ENCODE measurements around the gene PALS1. TPM values are rescaled to one million over a fixed set of nuclear protein-coding genes. Genes with fewer than 3 reads are reported as not detected.

Gene PALS1
- 31.6 TPM for total RNA-seq

DNA sequence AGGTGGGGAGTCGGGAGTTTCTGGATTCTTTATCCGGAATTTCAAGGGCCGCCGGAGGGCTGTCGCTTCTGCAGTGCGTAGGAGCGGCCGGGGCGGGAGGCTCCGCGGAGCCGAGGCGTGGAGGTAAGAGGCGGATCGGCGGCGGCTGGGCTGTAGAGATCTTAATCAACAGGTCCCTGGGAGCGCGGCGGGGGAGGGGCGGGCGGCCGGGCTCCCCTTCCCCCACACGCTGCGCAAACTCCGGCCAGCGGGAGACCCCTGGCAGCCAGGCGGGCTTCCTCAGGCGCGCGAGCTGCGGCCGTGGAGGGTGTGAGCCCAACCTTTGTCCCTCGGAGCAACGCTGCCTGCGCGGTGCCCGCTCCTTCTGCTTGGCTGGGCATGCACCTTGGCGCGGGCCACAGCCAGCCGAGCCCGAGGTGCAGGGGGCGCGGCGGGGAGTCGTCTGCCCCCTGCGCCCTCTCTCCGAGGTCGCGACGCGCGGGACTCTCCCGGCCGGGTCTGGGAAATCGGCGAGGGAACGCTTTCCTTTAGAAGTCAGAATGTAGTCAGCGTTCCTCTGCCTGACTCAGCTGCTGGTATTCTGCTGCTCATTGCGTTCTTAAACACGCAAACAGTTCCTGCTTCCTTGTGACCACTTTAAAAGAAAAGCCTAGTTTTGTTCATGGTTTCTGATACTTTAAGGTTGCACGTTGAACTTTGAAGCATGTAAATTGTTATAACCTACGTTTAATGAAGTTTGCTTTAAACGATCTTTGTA is at the start of gene PALS1:
TSS of gene PALS1 (plus strand) at position 25 of the 757 bp plus-strand sequence. CDS start 37,736 bp downstream, outside the sequence.
- peak; percentile 43 for DNase-seq (ENCODE audit: low spot score)

DNA sequence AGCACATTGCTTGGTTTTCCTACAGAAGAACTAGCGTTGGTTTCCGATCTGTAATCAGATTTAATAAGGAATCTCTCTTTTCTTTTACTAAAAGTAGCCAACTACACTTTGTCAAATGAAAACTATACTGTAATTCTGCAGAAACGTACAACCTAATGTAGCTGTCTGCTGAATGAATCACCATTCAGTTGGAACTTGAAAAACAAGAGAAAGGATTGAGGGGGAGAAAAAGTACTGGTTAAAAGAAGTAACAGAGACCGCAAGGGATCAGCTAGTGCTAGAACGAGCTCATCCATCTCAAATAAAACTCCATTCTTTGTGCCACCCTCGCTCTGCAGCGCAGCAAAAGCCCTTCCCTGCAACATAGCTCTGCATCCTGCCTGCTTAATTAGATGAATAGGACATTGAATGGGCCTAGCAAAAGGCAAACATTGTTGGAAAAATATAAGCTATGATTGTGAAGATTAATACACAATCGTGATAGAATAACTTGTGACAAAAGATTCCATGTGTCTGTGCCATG is 49.4 kb upstream of the PALS1 start:
- no peak for DNase-seq (ENCODE audit: low spot score)

DNA sequence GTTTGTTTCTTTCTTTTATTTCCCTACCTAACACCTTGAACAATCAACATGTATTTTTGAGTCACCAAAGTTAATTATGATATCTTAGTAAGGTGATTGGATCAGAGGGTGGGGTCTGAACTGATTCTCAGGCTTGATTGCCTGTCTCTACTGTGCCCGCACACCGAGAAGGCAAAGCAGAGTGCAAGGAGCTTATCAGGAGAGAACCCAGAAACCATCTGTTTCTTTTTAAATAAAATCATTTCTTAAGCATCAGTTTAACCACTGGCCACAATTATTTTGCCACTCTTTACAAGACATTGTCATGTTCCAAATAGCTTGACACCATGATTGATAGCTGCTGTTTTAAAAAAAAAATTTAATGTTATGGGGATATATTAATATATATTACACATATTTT is 48.9 kb upstream of the PALS1 start:
- DNase-seq (ENCODE audit: low spot score) = no peak

DNA sequence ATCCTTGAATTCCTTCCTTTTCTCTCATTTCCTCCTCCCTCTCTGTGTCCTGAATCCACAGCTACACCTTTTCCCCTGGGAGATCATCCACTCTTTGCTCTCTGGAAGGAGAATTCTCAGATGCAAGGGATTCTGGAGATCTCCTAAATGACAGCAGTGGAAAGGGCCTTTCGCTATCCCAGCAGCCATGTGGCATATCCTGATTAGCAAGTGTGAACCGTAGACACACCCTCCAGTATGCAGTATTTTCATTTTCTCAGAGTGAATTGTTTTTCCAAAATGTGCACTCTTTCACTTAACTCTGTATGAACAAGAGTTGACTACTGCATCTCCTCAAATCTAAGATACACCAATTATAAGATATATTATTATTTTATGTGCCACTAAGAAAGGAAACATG is 46.0 kb upstream of the PALS1 start:
- DNase-seq (ENCODE audit: low spot score) = no peak

DNA sequence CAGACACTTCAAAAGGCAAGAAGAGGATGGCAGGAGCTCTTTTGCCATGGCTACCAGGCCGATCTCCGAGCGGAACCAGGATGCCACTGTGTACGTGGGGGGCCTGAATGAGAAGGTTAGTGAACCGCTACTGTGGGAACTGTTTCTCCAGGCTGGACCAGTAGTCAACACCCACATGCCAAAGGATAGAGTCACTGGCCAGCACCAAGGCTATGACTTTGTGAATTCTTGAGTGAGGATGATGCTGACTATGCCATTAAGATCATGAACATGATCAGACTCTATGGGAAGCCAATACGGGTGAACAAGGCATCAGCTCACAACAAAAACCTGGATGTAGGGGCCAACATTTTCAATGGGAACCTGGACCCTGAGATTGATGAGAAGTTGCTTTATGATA is 42.2 kb upstream of the PALS1 start:
- DNase-seq (ENCODE audit: low spot score) = no peak

DNA sequence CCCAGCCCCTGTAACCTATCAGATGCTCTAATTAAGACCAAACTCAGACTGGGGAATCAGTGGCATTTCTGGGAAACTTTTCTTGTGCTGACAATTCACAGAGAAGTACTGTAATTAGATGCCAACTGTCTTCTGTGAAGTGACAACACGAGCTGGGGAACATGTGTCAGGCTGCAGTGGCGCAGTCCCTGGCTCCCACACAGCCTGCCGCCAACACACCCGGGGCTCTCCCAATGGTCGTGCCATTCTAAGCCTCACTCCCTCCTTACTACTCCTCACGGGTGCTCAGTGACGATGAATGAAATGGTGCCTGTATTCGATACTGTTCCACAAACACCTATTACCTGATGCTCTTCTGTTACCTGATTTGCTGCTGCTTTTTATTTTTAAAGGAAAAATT is 33.4 kb upstream of the PALS1 start:
- no peak for DNase-seq (ENCODE audit: low spot score)

DNA sequence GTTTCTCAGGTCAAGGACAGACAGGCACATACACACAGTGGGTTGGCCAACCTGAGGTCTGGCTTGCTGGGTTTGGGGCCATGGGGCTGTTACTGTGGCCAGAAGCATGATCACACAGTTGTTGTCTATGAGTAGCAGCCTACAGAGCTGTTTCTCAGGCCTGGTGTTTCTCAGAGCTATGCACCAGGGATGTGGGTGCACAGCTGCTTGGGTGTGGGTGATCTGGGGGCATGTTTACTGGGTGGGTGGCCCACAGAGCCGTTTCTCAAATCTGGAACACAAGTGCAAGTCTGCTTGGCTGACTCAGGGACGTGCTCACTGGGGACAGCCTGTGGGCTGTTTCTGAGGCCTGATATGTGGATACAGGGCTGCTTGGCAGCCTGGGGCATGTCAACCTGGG is 23.1 kb upstream of the PALS1 start:
- no peak for DNase-seq (ENCODE audit: low spot score)

DNA sequence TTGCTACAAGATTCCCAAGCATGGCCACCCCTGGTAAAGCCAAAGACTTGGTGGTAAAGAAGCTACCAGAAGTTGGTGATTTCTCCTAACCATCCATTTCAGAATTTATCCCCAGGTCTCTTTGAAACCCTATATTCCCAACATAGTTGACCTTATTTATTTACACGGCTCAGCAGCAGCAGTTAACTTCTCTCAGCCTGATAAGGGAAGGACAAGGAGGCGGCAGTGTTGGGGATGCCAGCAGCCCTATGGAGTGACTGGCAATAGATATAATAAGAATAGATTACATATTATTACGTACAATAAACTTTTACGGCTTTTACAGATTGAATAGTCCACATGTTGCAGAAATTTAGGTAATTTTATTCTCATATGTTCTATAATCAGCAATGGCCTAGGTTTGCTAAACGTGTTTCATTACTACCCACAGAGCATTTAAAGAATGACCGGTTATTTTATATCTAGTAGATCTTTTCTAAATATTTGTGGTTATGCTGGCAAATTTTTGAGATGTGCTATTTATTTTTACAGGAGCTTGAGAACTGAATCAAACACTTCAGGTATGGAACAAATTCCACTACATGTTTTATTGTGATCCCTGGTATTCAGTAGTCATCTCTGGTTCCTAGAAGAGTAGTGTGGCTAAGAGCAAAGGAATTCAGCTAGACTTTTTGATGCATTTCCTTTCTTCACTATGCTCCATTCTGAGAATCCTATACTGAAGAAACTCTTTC is 19.8 kb upstream of the PALS1 start:
- no peak for DNase-seq (ENCODE audit: low spot score)

DNA sequence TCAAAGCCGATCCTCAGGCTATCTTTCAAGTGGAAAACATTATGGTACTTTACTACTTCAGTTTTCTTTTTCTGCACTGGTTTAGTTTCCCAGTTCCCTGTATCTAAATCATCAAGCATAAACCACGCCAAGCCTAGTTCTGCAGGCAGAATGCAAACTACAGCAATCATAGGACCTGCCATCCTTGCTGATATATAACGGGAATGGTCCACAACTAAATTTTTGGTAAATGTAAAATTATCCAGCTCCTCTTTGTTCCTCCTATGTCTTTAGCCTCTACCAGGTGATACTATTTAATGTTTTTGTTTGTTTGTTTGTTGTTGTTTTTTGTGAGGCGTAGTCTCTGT is 19.3 kb upstream of the PALS1 start:
- no peak for DNase-seq (ENCODE audit: low spot score)

DNA sequence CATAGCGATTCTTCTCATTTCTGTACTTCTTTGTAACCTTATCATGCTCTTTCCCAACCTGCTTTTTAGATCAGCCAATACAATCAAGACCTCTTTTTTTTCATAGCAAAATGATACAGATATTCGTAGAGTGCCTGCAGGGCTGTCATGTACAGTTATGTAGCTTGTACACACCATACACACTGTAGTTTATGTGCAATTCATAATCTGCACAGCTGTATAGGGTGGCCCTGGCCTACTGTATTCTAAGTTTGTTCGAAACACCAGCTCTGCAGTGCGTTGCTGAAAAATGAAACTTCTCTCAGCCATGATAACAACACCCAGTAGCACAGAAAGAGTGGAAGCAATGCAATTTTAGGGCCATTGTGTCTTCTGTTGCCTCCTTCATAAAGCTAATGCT is 15.7 kb upstream of the PALS1 start:
- DNase-seq (ENCODE audit: low spot score) = no peak

DNA sequence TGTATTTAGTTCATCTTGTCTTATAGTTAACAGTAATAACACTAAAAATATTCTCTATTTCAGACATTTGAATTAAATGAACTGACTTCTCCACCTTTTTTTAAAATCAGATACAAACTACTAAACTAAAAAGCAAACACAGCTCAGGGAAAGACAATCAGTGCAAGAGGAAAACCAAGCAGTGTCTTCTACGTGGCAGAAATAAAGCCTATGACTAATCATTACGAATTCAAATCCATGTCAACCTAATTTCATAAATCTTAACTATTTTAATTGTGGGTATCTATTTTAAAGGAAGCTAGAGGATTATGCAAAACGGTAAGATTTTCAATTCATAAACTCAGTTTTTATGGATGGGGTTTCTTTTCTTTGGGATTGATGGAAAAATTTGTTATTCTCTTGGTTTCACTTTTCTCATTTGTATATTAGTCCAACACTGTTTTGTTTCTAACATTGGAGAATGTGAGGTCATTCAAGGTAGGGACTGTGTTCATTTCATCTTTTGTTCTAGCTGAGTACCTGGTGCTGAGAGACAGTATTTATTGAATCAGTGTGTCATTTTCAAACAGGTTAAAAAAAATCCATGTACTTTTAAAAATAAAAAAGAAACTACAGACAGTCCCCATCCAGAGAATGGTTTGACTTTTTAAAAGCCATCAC is 12.8 kb upstream of the PALS1 start:
- DNase-seq (ENCODE audit: low spot score) = no peak

DNA sequence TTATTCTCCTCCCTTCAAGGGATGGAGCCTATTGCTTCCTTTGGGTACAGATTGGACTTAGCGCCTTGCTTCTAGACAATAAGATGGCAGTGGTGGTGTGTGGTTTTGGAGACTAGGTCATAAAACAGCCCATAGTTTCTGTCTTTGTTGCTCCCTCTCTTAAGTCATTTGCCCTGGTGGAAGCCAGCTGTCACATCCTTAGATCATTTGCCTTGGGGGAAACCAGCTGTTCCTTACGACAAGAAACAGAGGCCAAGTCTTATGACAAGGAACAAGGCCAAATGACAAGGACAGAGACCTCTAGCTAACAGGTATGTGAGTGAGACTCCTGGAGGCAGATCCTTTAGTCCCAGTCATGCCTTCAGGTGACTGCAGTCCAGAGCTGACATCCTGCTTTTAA is 9.2 kb upstream of the PALS1 start:
- no peak for DNase-seq (ENCODE audit: low spot score)

DNA sequence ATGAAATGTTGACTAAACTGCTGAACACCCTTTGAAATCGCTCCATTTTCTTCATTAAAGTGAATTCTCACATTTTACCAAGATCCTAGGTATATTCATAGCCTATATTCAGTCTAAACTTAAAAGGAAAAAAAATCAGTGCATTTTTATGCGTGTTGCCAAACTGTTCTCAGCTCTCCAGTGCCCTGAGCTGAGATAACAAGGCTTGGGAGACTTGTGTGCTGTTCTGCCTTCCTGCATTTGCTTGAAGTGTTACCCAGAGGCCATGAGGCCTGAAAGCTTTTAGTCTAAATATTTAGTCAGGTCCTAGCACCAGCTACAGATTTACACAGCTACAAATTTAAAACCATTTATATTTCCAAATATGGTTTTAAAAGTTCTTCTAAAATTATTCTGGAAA is 8.6 kb upstream of the PALS1 start:
- no peak for DNase-seq (ENCODE audit: low spot score)

DNA sequence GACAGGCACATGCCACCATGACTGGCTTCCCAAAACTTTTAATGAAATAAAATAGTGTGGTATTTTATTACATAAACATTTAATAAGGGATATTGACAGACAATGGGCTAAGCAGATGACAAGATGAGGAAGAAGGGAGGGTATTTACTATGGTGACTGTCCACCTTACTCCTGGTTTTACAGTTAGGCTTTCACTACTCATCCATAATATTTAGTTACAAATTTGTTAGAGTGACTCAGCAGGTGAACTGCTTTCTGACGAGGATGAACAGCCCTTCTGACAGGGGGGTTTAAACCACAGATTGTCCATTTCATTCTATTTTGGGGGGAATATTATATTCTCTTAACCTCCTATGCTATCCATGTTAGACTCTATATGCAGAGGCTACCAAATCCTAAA is 3.6 kb upstream of the PALS1 start:
- no peak for DNase-seq (ENCODE audit: low spot score)

DNA sequence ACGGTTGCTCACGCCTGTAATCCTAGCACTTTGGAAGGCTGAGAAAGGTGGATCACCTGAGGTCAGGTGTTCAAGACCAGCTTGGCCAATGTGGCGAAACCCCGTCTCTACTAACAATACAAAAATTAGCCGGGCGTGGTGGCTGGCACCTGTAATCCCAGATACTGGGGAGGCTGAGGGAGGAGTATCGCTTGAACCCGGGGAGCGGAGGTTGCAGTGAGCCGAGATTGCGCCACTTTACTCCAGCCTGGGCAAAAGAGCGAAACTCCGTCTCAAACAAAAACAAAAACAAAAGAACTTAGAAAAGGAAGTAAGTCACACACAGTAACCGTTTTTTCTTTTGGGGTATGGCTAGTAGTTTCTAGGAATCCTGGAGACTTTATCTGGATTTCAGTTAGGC is 1.7 kb upstream of the PALS1 start:
- no peak for DNase-seq (ENCODE audit: low spot score)

DNA sequence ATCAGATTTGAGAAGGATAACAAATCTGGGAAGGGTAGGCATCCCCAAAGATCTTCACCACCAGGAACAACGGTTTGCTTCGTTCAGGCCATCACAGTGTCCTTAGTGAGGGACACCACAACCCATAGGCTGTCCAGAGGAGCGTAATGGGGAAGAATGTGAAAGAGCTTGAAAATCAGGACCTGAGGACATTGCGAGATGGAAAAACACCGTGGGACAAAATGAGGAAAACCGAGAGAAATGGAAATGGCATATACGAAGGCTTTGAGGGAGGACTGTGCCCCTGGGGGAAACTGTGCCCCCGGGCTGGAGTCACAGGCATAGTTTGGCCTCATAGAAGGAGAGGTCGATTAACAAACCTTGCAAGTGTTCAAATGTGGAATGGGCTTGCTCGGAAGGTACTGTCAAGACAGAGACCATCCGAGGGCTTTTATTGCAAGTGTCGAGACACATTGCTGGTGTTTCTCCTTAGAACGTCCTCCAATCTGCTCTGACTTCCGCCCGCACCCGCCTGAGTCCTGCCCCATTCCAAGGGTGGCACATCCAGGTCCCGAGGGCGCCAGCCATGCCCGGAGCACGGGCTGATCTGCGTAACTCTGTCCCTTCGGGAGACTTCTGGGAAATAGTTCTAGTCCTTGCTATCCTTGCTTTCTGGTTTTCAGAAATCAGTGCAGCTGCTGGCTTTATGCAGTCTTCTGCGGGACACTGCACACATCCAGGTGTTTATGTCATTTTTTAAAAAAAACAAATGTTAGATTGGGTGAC is 885 bp upstream of the PALS1 start:
- peak; percentile 53 for DNase-seq (ENCODE audit: low spot score)

DNA sequence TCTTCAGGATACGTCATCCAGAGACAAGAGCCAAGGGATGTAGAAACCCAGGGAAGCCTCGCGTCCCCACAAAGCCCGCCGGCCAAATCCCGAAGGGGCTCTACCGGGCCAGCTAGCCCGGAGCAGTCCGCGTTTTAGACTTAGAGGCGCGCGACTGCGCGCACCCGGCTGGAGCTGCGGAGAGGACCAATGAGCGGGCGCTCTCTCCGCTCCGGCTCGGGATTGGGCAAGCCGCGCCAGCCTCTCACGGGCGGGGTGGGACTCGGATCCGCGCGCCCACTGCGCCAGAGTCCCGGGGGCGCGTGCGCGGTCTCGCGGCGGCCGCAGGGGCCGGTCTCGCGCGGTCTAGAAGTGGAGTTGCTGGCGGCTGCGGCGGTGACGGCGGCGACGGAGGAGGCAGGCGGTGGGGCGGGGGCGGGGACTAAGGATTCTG is 241 bp upstream of the PALS1 start:
- peak; percentile 97 for DNase-seq (ENCODE audit: low spot score)

DNA sequence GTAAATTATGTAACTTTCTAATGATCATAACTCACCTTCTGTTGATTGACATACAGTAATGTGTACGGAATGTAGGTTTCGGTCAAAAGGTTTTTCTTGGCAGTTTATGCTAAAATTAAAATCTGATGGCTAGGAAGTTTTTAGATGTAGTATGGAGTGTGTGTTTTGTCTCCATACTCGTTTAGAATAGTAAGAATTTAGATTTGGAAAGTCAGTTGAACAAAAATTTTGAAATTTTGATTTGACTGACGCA is 859 bp downstream of the PALS1 start:
- DNase-seq (ENCODE audit: low spot score) = no peak

DNA sequence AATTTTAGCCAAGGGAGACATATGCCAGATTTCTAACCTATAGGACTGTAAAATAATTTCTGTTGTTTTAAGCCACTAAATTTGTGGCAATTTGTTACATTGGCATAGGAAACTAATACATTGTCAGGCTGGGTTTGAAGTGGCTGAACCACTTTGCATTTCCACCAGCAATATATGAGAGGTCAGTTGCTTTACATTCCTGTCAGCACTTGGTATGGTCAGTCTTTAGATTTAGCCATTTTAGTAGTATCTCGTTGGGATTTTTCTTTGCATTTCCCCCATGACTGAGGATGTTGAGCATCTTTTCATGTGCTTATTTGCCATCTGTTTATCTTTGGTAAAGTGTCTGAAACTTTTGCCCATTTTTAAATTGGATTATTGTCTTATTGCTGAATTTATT is 3.9 kb downstream of the PALS1 start:
- DNase-seq (ENCODE audit: low spot score) = no peak

DNA sequence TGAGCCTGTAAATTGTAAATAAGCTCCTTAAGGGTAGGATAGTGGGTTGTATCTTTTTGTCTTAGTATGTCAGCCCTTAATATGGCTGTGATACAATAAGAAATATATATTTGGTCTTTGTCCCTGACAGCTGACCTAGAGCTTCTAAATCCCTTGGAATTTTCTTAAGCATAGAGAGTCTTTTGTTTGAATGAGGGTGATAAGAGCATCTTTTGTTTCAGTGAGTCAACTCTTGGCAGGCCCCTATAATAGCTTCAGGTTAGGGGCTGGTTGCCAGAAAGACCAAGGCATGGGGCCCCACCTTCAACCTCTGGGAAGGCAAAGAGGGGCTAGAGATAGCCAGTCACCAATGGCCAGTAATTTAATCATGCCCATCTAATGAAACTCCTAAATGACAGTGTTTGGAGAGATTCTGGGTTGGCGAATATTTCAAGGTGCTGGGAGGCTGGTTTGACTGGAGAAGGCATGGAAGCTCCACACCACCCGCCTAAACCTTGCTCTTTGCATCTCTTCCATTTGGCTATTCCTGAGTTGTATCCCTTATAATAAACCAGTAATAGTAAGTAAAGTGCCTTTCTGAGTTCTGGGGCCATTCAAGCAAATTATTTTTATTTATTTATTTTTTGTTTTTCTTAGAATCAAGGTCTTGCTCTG is 10.5 kb downstream of the PALS1 start:
- no peak for DNase-seq (ENCODE audit: low spot score)

DNA sequence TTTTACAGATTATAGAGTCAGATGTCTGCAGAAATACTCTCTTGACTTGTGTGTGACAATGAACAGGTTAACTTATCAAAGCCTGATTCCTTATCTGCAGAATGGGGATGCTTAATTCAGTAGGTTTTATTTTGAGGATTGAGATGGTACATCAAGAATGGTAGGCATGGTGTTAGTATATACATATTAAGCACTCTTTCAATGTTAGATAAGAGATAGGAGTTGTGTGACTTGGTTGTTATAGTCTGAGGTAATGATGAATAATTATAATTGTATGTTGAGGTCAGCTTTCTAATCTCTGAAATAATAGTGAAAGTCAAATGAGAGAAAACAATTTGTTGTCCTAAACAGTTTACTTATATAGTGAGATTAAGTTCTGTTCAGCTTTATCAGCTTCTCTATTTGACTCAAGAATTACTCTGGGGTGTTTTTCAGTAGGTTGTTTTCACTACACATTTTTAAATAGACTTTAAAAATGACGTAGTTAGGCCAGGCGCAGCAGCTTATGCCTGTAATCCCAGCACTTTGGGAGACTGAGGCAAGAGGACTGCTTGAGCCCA is 11.9 kb downstream of the PALS1 start:
- no peak for DNase-seq (ENCODE audit: low spot score)

DNA sequence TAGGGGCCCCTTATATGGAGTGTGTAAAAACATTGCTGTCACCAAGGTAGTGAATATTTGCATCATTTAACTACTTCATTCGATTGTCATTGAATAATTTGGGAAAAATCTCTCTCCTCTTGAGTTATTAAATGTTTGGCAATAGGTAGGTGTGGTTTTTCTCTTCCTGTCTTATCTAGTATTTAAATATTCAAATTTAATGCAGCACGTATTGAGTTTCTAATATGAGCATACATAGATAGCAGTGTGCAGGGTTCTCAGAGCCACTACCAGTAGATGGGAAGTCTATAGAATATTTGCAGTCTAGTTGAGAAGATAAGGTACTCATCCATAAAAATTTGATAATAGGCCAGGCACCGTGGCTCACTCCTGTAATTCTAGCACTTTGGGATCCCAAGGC is 16.7 kb downstream of the PALS1 start:
- DNase-seq (ENCODE audit: low spot score) = no peak

Measured in mucosa of gallbladder (tissue), 1 donor.